Mucosa of rectum (tissue), 2 donors: ENCODE results near the gene PLB1.
A peak's percentile ranks its signal among the peaks of the same experiment; 100 is the strongest.

Source experiments
- H3K27ac ChIP-seq, 2 donors: one replicate each; pipeline ENCODE4 v1.7.0; 2013; ENCODE audit warnings: inconsistent platforms in 2 of 2, low read depth in 2 of 2, low read length in 2 of 2
- H3K27me3 ChIP-seq, 2 donors: one replicate each; pipeline ENCODE4 v1.7.0; 2013; ENCODE audit warnings: low read length in 2 of 2; ENCODE audit not compliant: control insufficient read depth in 2 of 2, insufficient read depth in 2 of 2
- H3K36me3 ChIP-seq, 2 donors: one replicate each; pipeline ENCODE4 v1.7.0; 2013; ENCODE audit warnings: low read length in 2 of 2; ENCODE audit not compliant: control insufficient read depth in 2 of 2, insufficient read depth in 2 of 2
- H3K4me1 ChIP-seq, 2 donors: one replicate each; pipeline ENCODE4 v1.7.0; 2013; ENCODE audit warnings: low read length in 2 of 2, mild to moderate bottlenecking in 1 of 2; ENCODE audit not compliant: control insufficient read depth in 2 of 2, insufficient read depth in 2 of 2
- H3K4me3 ChIP-seq, 2 donors: one replicate each; pipeline ENCODE4 v1.7.0; 2013; ENCODE audit warnings: low read length in 2 of 2
- H3K9ac ChIP-seq, 2 donors: one replicate each; pipeline ENCODE4 v1.7.0; 2013; ENCODE audit warnings: low read length in 2 of 2, low read depth in 1 of 2, mild to moderate bottlenecking in 1 of 2
- H3K9me3 ChIP-seq, 2 donors: one replicate each; pipeline ENCODE4 v1.7.0; 2013; ENCODE audit warnings: low read length in 2 of 2; ENCODE audit not compliant: control insufficient read depth in 2 of 2
- donor health status: healthy.
- donor health status: Normal muscosa, but diverticular disease.

Gene PLB1

DNA sequence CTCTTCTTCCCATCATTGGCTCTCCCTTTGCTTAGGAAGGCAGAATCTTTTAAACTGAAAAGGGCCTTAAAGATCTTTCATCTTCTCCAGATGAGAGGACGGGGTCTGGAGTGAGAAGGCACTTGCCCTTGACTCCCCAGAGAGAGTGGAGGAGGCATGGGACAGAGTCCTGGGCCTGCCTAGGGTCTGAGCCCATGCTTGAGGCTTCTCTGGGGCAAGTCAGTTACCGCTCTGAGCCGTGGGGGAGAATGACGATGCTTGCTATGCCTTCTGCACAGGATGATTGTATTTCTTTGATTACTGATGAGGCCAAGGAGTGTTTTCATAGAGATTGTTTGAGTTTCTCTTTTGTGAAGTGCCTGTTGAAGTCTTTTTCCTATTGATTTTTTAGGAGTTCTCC, 921 bp downstream of the PLB1 start:
- Histone ChIP-seq H3K4me1 (peaks cover 4 to 5% of the 10 kb centered on the region in 2 donors), H3K4me3 (no peak overlapping the region)

DNA sequence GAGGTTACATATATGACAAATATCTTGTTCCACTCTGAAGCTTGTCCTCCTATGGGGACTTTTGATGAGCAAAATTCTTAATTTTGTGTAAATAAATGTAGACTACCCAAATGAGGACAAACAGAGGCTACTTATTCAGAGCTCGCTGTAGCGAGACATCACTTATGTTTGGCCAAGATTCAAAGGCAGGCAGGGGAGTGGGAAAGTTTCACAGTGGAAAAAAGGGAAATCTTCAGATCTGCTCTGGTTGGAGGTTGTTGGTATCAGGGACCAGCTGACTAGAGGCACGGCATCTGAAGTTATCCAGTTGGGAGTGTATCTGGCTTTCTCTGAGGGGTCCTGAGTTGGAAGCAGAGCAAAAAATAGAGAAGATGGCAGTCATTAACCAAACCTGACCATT, 1.3 kb downstream of the PLB1 start:
- H3K27ac ChIP-seq, result no peak overlapping the region
- H3K4me1 ChIP-seq, result peaks cover 0 to under 1% of the 10 kb centered on the region in 2 donors
- H3K27me3 ChIP-seq, result no peaks in the 10 kb centered on the region
- H3K9me3 ChIP-seq, result no peaks in the 10 kb centered on the region
- no peak overlapping the region for H3K4me3 ChIP-seq
- no peak overlapping the region for H3K9ac ChIP-seq
- H3K36me3 ChIP-seq, result no peaks in the 10 kb centered on the region

More for the DNA sequence above, 921 bp downstream of the PLB1 start:
- Histone ChIP-seq H3K9me3 (no peaks in the 10 kb centered on the region), H3K27me3 (no peaks in the 10 kb centered on the region), H3K27ac (no peak overlapping the region), H3K9ac (no peak overlapping the region), H3K36me3 (no peaks in the 10 kb centered on the region)

DNA sequence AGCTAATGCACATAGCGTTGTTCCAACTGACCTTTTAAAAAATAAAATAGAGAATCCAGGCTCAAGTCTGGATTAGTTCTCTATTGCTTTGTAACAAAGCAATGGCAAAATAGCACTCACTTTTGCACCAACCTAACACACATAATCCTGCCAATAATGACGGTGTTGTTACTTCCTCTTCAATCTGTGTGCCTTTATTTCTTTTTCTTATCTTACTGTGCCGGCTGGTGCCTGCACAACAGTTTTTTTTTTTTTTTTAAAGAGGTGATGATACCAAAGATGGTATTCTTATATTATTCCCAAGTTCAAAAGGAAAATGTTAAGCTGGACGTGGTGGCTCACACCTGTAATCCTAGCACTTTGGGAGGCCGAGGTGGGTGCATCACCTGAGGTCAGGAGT, 3.4 kb downstream of the PLB1 start:
- Histone ChIP-seq H3K4me3 (no peak overlapping the region), H3K9ac (no peak overlapping the region), H3K27me3 (no peaks in the 10 kb centered on the region), H3K36me3 (no peaks in the 10 kb centered on the region), H3K27ac (no peak overlapping the region), H3K4me1 (no peaks in the 10 kb centered on the region), H3K9me3 (no peaks in the 10 kb centered on the region)

DNA sequence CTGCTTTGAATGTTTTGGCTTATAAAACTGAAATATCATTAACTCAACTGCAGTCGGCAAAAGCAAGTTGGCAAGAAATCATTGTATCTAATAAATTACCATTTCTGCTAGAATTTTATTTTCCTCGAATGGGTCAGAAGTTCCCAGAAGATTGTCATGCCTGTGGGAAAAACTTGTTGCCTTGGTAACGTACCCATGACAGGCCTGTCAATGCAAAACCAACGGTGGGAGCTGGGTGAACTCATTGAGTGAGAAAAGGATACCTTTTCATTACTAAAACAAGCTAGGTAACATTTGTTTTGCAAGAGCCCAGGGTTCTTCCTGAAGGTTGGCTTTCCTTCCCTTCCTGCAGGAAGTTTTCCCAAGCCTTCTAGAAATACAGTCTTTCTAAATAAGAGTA, 9.5 kb downstream of the PLB1 start:
- H3K9me3 ChIP-seq, result no peaks in the 10 kb centered on the region
- H3K9ac ChIP-seq, result no peak overlapping the region

DNA sequence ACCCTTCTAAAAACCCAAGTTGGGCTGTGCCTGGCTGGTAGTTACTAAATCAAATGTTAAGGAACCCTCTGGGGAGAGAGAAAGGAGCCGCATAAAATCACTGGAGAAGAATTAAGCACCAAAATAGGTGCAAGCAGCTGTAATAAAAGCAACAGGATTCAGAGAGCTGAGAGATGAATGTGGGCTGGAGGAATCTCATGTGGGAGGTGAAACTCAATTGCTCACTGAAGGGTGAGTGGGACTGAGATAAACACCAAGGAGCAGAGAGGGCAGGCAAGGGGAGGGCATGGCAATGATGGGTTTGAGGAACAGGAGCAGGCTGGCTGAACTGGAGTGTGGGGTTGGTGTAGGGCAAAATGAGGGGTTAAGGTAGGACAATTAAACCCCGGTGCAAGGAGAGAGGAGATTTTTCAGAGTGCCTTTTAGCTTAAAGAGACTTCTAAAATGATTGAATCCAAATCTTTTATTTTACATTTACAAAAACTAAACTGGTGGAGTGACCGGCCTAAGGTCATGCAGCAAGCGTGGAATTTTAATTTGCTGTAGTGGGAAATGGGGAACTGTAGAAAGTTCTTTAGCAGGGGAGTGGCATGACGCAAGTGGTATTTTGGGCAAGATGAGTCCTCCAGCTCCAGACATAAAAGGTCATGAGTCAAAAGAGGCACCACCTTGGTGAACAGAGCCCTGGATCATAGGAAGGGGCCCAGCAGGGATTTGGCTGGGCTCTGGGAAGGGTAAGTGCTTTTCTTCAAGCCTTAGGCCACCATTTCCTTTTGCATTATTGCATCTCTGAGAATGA, 10.5 kb downstream of the PLB1 start:
- Histone ChIP-seq H3K27me3 (no peaks in the 10 kb centered on the region), H3K4me3 (no peak overlapping the region), H3K9me3 (no peaks in the 10 kb centered on the region), H3K4me1 (peaks cover 0 to 3% of the 10 kb centered on the region in 2 donors), H3K36me3 (no peaks in the 10 kb centered on the region), H3K9ac (no peak overlapping the region), H3K27ac (no peak overlapping the region)

More for the DNA sequence above, 9.5 kb downstream of the PLB1 start:
- Histone ChIP-seq H3K27ac (no peak overlapping the region), H3K27me3 (no peaks in the 10 kb centered on the region), H3K4me1 (peaks cover 0 to 3% of the 10 kb centered on the region in 2 donors), H3K4me3 (no peak overlapping the region), H3K36me3 (no peaks in the 10 kb centered on the region)

DNA sequence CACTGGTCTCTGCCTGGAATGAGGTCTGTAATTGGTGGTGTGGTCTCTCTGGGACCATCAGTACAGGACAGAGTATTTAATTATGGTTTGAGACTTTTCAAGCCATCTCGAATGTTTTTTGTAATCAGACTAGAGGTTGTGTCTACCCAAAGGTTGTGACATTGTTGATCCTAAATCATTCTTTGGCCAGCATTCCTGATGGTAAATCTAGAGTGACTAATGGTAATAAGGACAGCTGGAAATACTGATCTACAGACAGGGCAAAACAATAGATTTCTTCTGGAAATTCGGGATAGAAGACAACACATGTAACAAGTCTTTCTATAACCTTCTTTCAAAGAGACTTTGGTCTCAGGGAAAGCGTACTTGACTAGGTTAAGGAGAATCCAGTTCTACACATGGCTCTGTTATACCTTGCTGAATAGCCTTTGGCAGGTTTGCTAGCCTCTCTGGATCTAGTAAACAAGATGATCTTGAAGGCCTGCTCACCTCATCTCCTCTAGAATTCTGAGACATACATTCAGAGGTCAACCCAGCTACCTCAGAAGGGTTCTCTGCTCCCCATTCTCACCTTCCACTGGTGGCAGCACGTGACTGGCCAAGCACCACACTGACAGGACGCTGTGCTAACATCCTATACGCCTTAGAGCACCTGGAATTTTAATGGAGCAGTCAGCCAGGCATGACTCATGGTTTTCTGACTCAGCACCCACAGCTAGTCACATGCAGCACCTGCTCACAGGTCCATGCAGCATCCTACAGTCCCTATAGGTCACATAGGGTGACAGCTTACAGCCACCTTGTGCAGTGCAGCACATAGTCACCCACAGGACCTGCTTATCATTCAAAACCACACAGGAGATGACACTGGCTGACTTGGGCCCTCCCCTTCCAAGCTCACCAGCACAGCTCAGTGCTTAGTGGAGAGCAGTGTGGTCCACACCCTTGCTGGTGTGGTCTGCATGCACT, 12.2 kb downstream of the PLB1 start:
- Histone ChIP-seq H3K9me3 (no peaks in the 10 kb centered on the region), H3K9ac (no peak overlapping the region), H3K27ac (peak overlapping the region in 1 of 2 donors; percentile 3), H3K27me3 (no peaks in the 10 kb centered on the region), H3K4me3 (no peak overlapping the region), H3K36me3 (no peaks in the 10 kb centered on the region), H3K4me1 (peaks cover 0 to 3% of the 10 kb centered on the region in 2 donors)

DNA sequence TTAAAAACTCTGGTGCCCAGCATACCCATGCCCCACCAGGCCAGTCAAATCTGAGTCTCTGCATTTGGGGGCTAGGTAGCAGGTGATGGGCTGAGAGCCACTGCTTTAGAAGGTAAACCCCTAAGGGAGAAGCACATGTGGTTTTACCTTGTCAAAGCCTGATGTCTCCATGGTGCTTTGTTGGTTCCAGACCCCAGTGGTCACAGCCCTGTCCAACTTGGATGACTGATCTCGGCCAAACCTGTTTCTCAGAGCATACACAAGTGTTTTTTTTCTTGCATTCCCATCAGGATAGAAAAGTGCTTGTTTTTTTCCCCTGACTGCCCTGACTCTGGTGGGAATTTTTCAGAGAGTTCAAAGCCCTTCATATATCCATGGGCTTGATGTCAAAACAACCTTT, 13.5 kb downstream of the PLB1 start:
- H3K9ac ChIP-seq, result no peak overlapping the region
- H3K4me3 ChIP-seq, result no peak overlapping the region
- no peaks in the 10 kb centered on the region for H3K9me3 ChIP-seq
- H3K27me3 ChIP-seq, result no peaks in the 10 kb centered on the region
- H3K27ac ChIP-seq, result no peak overlapping the region
- no peaks in the 10 kb centered on the region for H3K36me3 ChIP-seq
- H3K4me1 ChIP-seq, result peaks cover 0 to 3% of the 10 kb centered on the region in 2 donors

DNA sequence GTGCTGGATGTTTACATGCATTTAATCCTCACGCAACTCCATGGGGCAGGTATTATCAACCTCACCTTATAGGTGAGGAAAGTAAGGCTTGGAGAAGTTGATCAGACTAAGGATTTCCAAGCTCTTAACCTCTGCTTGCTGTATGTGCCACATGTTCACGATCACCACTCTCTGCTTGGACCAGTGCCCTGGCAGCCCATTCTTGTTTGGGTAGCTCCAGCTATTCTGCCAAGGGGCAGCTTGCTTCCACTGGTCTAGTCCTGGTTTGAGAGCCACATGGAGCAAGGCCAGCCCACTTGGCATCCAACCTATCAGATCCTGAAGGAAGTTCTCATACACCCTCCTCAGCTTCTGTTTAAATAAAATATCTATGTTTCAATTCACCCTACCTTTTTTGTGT, 14.3 kb downstream of the PLB1 start:
- Histone ChIP-seq H3K36me3 (no peaks in the 10 kb centered on the region), H3K27ac (no peak overlapping the region), H3K4me1 (peaks cover 0 to 3% of the 10 kb centered on the region in 2 donors), H3K9ac (no peak overlapping the region), H3K9me3 (no peaks in the 10 kb centered on the region), H3K4me3 (no peak overlapping the region), H3K27me3 (peaks cover 0 to 2% of the 10 kb centered on the region in 2 donors)

DNA sequence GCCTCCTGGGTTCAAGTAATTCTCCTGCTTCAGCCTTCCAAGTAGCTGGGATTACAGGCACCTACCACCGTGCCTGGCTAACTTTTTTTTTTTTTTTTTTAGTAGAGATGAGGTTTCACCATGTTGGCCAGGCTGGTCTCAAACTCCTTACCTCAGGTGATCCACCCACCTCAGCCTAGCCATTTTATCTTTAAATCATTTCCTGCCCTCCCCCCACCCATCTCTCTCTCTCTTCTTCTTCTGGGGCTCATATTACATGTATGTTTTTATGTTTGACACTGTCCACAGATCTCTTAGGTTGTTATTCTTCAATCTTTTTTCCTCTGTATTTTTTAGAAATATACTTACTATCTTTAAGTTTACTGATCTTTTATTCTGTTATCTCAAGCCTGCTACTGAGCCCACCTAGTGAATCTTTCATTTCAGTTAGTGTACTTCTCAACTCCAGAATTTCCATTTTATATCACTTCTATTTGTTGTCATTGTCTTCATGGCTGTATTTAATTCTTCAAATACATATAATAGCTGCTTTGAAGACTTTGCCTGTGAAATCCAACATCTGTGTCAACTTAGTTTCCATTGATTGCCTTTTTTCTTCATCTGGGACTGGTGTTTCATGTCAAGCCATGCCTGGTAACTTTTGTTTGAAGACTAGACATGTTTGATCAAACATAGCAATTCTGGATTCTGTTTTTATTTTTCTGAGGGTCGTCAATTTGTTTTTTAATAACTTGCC, 16.2 kb downstream of the PLB1 start:
- Histone ChIP-seq H3K9me3 (no peaks in the 10 kb centered on the region), H3K4me1 (peaks cover 0 to 3% of the 10 kb centered on the region in 2 donors), H3K4me3 (no peak overlapping the region), H3K36me3 (no peaks in the 10 kb centered on the region), H3K9ac (no peak overlapping the region), H3K27ac (no peak overlapping the region), H3K27me3 (peaks cover 0 to 2% of the 10 kb centered on the region in 2 donors)
